Measurements from ENCODE around the gene DENND11. TPM values are rescaled to one million over a fixed set of nuclear protein-coding genes. Genes with fewer than 3 reads are reported as not detected.

Gene DENND11
- total and polyA plus RNA-seq, 9 of the 15 experiments (the other 6 are each of a cell fraction or from before 2014, with no cell fraction given): 0.07 to 1.1 (median 0.36) TPM

- in situ Hi-C loops (cut with MboI) (no loop called here), intact Hi-C loops (cut with micrococcal nuclease) (no loop called here)
- Histone ChIP-seq H3K9ac (ENCODE audit: insufficient read depth in 1 of 2, low read depth in 2 of 2, low read length in 2 of 2) (no peak overlapping the region), H3K9me1 (ENCODE audit: control insufficient read depth, insufficient read depth, low read length) (no peaks in the 10 kb centered on the region), H3K4me1 (replicated peaks in 1 of 2; ENCODE audit: control insufficient read depth in 2 of 2, insufficient read depth in 2 of 2, low read length in 2 of 2) (peaks cover 4 to 15% of the 10 kb centered on the region in 2 experiments; a peak in 4 of 5 replicates), H3K4me3 (no peak overlapping the region), H3K79me2 (ENCODE audit: control insufficient read depth, insufficient read depth, low read length) (no peaks in the 10 kb centered on the region), H4K20me1 (replicated peaks; ENCODE audit: control insufficient read depth, insufficient read depth, low read length) (no peaks in the 10 kb centered on the region), H3K9me3 (replicated peaks; ENCODE audit: control insufficient read depth, insufficient read depth, low read depth, low read length) (no peaks in the 10 kb centered on the region), H3K36me3 (ENCODE audit: control insufficient read depth, insufficient read depth, low read length) (peaks cover 1% of the 10 kb centered on the region; the same call in 1 of the 3 replicates), H3K4me2 (ENCODE audit: insufficient read depth, low read length) (no peak overlapping the region), H3K27me3 (ENCODE audit: control insufficient read depth in 2 of 2, insufficient read depth in 2 of 2, low read length in 2 of 2) (peaks cover 7 to 13% of the 10 kb centered on the region in 2 experiments; a peak in 4 of 5 replicates), H3K27ac (ENCODE audit: extremely low read depth, low read depth, low read length) (no peak overlapping the region), H2AFZ (ENCODE audit: low read depth, low read length) (no peak overlapping the region)
- no peak for ATAC-seq
- no peak for FAIRE-seq
- POLR2A ChIA-PET: interaction anchor here (0.7 kb wide), 1 partner anchor 9 kb away, joined by 3 read pairs; no protein-coding TSS in a partner anchor
- no TSS peak for BruUV-seq (replicated peaks)
- TF ChIP-seq SNRNP70 (optimal IDR thresholded peaks at IDR 0.05; ENCODE audit: low read depth, low read length) (no peak), CTCFL (IDR thresholded peaks at IDR 0.05; ENCODE audit: borderline replicate concordance, insufficient read depth, low read depth, low read length, poor library complexity, severe bottlenecking) (no peak)
- DNase-seq (ENCODE audit: extremely low read depth in 1 of 4, low spot score in 3 of 4): no peak
- CTCF ChIA-PET (ENCODE audit: low intra/inter-chr PET ratio): no interaction called here
- WGBS (ENCODE audit: insufficient coverage, low coverage, missing lambda C conversion rate): 58% methylated on average over 6 of the region's 6 CpGs
These were observed 37.5 kb downstream of the DENND11 start for GRCh38 chr7:141664450-141664849.
